Neural cell (in vitro differentiated cells): Measurements from ENCODE around the gene A4GALT. TPM values are rescaled to one million over a fixed set of nuclear protein-coding genes. Genes with fewer than 3 reads are reported as not detected.
"Not testable (repeated sequence)": the region's sequence is repeated elsewhere in the genome, so short reads cannot be mapped to it uniquely, and the experiment has no call there.

ENCODE experiments used
- H2AFZ ChIP-seq: fragments of 200-600, 300-800 bp; sonication (generic), shearing (Covaris generic); 2 replicates; pipeline ENCODE4 v1.6.0; 2014; ENCODE audit warnings: low read depth, mild to moderate bottlenecking, antibody characterized with exemption, low read length, moderate library complexity
- H3F3A ChIP-seq: fragments of 200-600 bp; shearing (Covaris generic); 2 replicates; pipeline ENCODE4 v1.6.1; 2016; ENCODE audit warnings: mild to moderate bottlenecking, moderate library complexity, mixed read lengths, antibody characterized with exemption, low read length; ENCODE audit not compliant: insufficient read depth, poor library complexity, severe bottlenecking
- H3K27ac ChIP-seq: fragments of 200-600, 300-800 bp; sonication (generic), shearing (Covaris generic); 2 replicates; pipeline ENCODE4 v1.5.1; 2014; ENCODE audit warnings: mild to moderate bottlenecking, low read length, moderate library complexity
- H3K27me3 ChIP-seq: fragments of 300-800, 200-600 bp; sonication (generic), shearing (Covaris generic); 2 replicates; pipeline ENCODE4 v1.6.0; 2014; ENCODE audit warnings: mild to moderate bottlenecking, low read depth, low read length, moderate library complexity; ENCODE audit not compliant: insufficient read depth
- H3K36me3 ChIP-seq: fragments of 300-800, 200-600 bp; sonication (generic), shearing (Covaris generic); 2 replicates; pipeline ENCODE4 v1.5.1; 2014; ENCODE audit warnings: mild to moderate bottlenecking, antibody characterized with exemption, low read length, moderate library complexity; ENCODE audit not compliant: insufficient read depth
- H3K4me2 ChIP-seq: fragments of 300-800, 200-600 bp; sonication (generic), shearing (Covaris generic); 2 replicates; pipeline ENCODE4 v1.6.0; 2014; ENCODE audit warnings: mild to moderate bottlenecking, low read length
- H3K4me3 ChIP-seq: fragments of 300-800, 200-600 bp; sonication (generic), shearing (Covaris generic); 2 replicates; pipeline ENCODE4 v1.5.1; 2014; ENCODE audit warnings: mild to moderate bottlenecking, low read length, moderate library complexity
- H3K79me2 ChIP-seq: fragments of 200-600 bp; shearing (Covaris generic); replicated peaks from 2 replicates; pipeline ENCODE4 v1.6.0; 2014; ENCODE audit warnings: mild to moderate bottlenecking, low read length, moderate library complexity; ENCODE audit not compliant: insufficient read depth
- H3K9ac ChIP-seq: fragments of 300-800, 200-600 bp; sonication (generic), shearing (Covaris generic); 2 replicates; pipeline ENCODE4 v1.6.1; 2016; ENCODE audit warnings: mild to moderate bottlenecking, low read length, mixed read lengths
- H3K9me2 ChIP-seq: fragments of 200-600 bp; shearing (Covaris generic); 2 replicates; pipeline ENCODE4 v1.6.1; 2016; ENCODE audit warnings: mild to moderate bottlenecking, low read length, mixed read lengths; ENCODE audit not compliant: insufficient read depth
- H3K9me3 ChIP-seq: fragments of 200-600, 300-800 bp; sonication (generic), shearing (Covaris generic); 2 replicates; pipeline ENCODE4 v1.6.1; 2016; ENCODE audit warnings: mild to moderate bottlenecking, mixed run types, low read length, moderate library complexity, mixed read lengths
- H4K20me1 ChIP-seq: fragments of 200-600 bp; shearing (Covaris generic); 2 replicates; pipeline ENCODE4 v1.6.1; 2016; ENCODE audit warnings: mild to moderate bottlenecking, mixed run types; ENCODE audit not compliant: insufficient read depth
- EP300 ChIP-seq: fragments of 450-650 bp; conservative IDR thresholded peaks from 2 replicates; pipeline ENCODE4 v1.6.1; 2014; ENCODE audit warnings: antibody characterized with exemption, mild to moderate bottlenecking, moderate library complexity; ENCODE audit not compliant: poor library complexity, severe bottlenecking
- EZH2 ChIP-seq: fragments of 200-600, 300-800 bp; shearing (Covaris generic), sonication (generic); IDR thresholded peaks from 2 replicates; pipeline ENCODE4 v1.6.1; 2014; ENCODE audit warnings: antibody characterized with exemption, low read length, borderline replicate concordance, mild to moderate bottlenecking; ENCODE audit not compliant: insufficient read depth, poor library complexity, severe bottlenecking
- MXI1 ChIP-seq: fragments of 450-650 bp; conservative IDR thresholded peaks from 2 replicates; pipeline ENCODE4 v1.6.1; 2014; ENCODE audit warnings: antibody characterized with exemption, mild to moderate bottlenecking; ENCODE audit not compliant: poor library complexity, severe bottlenecking
- POLR2AphosphoS5 ChIP-seq: IDR thresholded peaks from 2 replicates; pipeline ENCODE4 v1.6.1; 2012
- RAD21 ChIP-seq: fragments of 450-650 bp; conservative IDR thresholded peaks from 2 replicates; pipeline ENCODE4 v1.6.1; 2014; ENCODE audit warnings: antibody characterized with exemption, mild to moderate bottlenecking, moderate library complexity
- SMC3 ChIP-seq: fragments of 450-650 bp; conservative IDR thresholded peaks from 2 replicates; pipeline ENCODE4 v1.6.1; 2014; ENCODE audit warnings: antibody characterized with exemption, mild to moderate bottlenecking, moderate library complexity; ENCODE audit not compliant: poor library complexity
- TAF1 ChIP-seq: IDR thresholded peaks from 2 replicates; pipeline ENCODE4 v1.6.1; 2012; ENCODE audit warnings: low read depth
- polyA plus RNA-seq: library from polyadenylated mRNA; depleted of rRNA; stranded (reverse); fragments of >200 nt; gene quantifications from 2 replicates; pipeline ENCODE4 v1.2.3, GENCODE V29; 2014
- TF ChIP-seq, protein P1 (sequence below): fragments of 450-650 bp; IDR thresholded peaks from 2 replicates; pipeline ENCODE4 v1.5.1; 2014; ENCODE audit warnings: antibody characterized with exemption, mild to moderate bottlenecking, moderate library complexity; ENCODE audit not compliant: poor library complexity, severe bottlenecking
- TF ChIP-seq, protein P2 (sequence below): IDR thresholded peaks from 2 replicates; pipeline ENCODE4 v1.6.1; 2012; ENCODE audit warnings: borderline replicate concordance

Gene A4GALT
- polyA plus RNA-seq, 1 donor from 2014 or later = not detected

DNA sequence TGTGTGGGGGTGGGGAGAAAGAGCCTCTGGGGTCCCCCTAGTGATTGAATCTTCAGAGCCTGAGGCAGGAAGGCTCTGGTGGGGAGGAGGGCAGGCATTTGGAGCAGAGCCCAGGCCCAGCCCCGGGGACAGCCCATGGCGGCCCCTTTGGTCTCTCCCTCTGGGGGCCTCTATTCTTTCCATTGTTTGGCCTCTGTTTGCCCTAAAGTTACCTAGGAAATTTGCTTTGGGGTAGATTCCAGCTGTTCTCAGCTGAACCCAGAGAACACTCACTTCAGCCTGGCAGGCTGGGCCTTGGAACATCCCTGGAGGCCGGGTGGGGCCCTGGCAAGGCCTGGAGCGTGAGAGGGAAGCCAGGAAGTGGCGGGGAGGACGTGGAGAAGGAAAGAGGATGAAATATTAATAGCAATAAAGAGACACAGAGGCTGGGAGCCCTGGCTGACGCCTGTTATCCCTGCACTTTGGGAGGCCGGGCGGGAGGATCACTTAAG, 22.9 kb upstream of the A4GALT start:
- Histone ChIP-seq H3F3A (no peaks in the 10 kb centered on the region), H3K9me2 (no peaks in the 10 kb centered on the region), H2AFZ (no peak overlapping the region), H3K4me2 (no peak overlapping the region), H3K79me2 (no peaks in the 10 kb centered on the region), H3K9me3 (no peaks in the 10 kb centered on the region), H3K4me3 (no peak overlapping the region), H4K20me1 (no peaks in the 10 kb centered on the region), H3K27ac (no peak overlapping the region), H3K9ac (no peak overlapping the region), H3K27me3 (no peaks in the 10 kb centered on the region), H3K36me3 (no peaks in the 10 kb centered on the region)
- TF ChIP-seq, protein P1, sequence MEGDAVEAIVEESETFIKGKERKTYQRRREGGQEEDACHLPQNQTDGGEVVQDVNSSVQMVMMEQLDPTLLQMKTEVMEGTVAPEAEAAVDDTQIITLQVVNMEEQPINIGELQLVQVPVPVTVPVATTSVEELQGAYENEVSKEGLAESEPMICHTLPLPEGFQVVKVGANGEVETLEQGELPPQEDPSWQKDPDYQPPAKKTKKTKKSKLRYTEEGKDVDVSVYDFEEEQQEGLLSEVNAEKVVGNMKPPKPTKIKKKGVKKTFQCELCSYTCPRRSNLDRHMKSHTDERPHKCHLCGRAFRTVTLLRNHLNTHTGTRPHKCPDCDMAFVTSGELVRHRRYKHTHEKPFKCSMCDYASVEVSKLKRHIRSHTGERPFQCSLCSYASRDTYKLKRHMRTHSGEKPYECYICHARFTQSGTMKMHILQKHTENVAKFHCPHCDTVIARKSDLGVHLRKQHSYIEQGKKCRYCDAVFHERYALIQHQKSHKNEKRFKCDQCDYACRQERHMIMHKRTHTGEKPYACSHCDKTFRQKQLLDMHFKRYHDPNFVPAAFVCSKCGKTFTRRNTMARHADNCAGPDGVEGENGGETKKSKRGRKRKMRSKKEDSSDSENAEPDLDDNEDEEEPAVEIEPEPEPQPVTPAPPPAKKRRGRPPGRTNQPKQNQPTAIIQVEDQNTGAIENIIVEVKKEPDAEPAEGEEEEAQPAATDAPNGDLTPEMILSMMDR = no peak
- TF ChIP-seq EZH2 (no peak), SMC3 (no peak), EP300 (no peak), POLR2AphosphoS5 (no peak), MXI1 (no peak), RAD21 (no peak), TAF1 (no peak)
- TF ChIP-seq, protein P2, sequence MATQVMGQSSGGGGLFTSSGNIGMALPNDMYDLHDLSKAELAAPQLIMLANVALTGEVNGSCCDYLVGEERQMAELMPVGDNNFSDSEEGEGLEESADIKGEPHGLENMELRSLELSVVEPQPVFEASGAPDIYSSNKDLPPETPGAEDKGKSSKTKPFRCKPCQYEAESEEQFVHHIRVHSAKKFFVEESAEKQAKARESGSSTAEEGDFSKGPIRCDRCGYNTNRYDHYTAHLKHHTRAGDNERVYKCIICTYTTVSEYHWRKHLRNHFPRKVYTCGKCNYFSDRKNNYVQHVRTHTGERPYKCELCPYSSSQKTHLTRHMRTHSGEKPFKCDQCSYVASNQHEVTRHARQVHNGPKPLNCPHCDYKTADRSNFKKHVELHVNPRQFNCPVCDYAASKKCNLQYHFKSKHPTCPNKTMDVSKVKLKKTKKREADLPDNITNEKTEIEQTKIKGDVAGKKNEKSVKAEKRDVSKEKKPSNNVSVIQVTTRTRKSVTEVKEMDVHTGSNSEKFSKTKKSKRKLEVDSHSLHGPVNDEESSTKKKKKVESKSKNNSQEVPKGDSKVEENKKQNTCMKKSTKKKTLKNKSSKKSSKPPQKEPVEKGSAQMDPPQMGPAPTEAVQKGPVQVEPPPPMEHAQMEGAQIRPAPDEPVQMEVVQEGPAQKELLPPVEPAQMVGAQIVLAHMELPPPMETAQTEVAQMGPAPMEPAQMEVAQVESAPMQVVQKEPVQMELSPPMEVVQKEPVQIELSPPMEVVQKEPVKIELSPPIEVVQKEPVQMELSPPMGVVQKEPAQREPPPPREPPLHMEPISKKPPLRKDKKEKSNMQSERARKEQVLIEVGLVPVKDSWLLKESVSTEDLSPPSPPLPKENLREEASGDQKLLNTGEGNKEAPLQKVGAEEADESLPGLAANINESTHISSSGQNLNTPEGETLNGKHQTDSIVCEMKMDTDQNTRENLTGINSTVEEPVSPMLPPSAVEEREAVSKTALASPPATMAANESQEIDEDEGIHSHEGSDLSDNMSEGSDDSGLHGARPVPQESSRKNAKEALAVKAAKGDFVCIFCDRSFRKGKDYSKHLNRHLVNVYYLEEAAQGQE = no peak

DNA sequence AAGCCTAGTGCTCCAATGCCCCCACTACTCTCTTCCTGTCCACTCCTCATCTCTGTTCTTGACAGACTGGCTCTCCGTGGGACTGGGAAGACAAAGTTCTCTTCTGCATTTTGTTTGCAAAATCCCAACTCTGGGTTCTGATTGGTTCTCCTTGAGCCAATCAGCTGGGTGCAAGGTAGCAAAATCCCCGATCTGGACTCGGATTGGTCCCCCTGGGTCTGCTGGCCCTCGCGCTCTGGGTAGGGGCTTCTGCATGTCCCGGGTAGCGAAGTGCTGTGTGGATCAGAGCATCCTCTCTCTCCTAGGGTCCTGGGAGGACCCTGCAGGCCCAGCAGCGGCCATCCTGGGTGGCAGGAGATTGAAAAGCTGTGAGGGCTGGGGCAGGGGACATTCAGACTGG, 22.3 kb upstream of the A4GALT start:
- H3F3A ChIP-seq = no peaks in the 10 kb centered on the region
- TF ChIP-seq MXI1 (no peak), SMC3 (no peak), EP300 (no peak), EZH2 (no peak), RAD21 (no peak), TAF1 (no peak)
- TF ChIP-seq, protein P2 = no peak
- no peak overlapping the region for H3K27ac ChIP-seq
- H3K27me3 ChIP-seq = no peaks in the 10 kb centered on the region
- no peaks in the 10 kb centered on the region for H3K9me3 ChIP-seq
- no peaks in the 10 kb centered on the region for H3K9me2 ChIP-seq
- no peaks in the 10 kb centered on the region for H4K20me1 ChIP-seq
- H2AFZ ChIP-seq = no peak overlapping the region
- H3K79me2 ChIP-seq = no peaks in the 10 kb centered on the region
- H3K9ac ChIP-seq = no peak overlapping the region
- no peaks in the 10 kb centered on the region for H3K36me3 ChIP-seq
- H3K4me3 ChIP-seq = no peak overlapping the region
- no peak overlapping the region for H3K4me2 ChIP-seq

DNA sequence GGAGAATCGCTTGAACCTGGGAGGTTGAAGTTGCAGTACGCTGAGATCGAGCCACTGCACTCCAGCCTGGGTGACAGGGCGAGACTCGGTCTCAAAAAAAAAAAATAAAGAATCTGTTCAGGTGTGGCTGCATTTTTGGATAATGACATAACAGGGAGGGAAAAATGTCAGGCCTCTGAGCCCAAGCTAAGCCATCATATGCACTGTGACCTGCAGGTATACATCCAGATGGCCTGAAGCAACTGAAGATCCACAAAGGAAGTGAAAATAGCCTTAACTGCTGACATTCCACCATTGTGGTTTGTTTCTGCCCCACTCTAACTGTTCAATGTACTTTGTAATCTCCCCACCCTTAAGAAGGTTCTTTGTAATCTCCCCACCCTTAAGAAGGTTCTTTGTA, 19.6 kb upstream of the A4GALT start:
- not testable (repeated sequence) for H3K27me3 ChIP-seq, H3K4me2 ChIP-seq, H3K9me2 ChIP-seq, H3K4me3 ChIP-seq, H3K36me3 ChIP-seq, H3K79me2 ChIP-seq, H3K9ac ChIP-seq, H3K27ac ChIP-seq, H3F3A ChIP-seq, H2AFZ ChIP-seq, H4K20me1 ChIP-seq, H3K9me3 ChIP-seq
